Endothelial cell (in vitro differentiated cells): Measurements from ENCODE around the gene BST1. TPM values are rescaled to one million over a fixed set of nuclear protein-coding genes. Genes with fewer than 3 reads are reported as not detected.
A peak's percentile ranks its signal among the peaks of the same experiment; 100 is the strongest.

Experiments used
- DNase-seq: peaks from one replicate; pipeline ENCODE4 v3.0.0; 2021; ENCODE audit warnings: low spot score
- H3K27ac Mint-ChIP-seq: one replicate; pipeline ENCODE4 v1.8.0; 2021; ENCODE audit warnings: mixed read lengths, inconsistent platforms; ENCODE audit not compliant: unreplicated experiment
- H3K27me3 Mint-ChIP-seq: one replicate; pipeline ENCODE4 v1.8.0; 2021; ENCODE audit warnings: mild to moderate bottlenecking, moderate library complexity, mixed read lengths, inconsistent platforms; ENCODE audit not compliant: unreplicated experiment
- H3K36me3 Mint-ChIP-seq: one replicate; pipeline ENCODE4 v1.8.0; 2021; ENCODE audit warnings: mild to moderate bottlenecking, low read depth, mixed read lengths, inconsistent platforms; ENCODE audit not compliant: unreplicated experiment
- H3K4me1 Mint-ChIP-seq: one replicate; pipeline ENCODE4 v1.8.0; 2021; ENCODE audit warnings: mild to moderate bottlenecking, mixed read lengths, inconsistent platforms; ENCODE audit not compliant: unreplicated experiment
- H3K4me3 Mint-ChIP-seq: one replicate; pipeline ENCODE4 v1.8.0; 2021; ENCODE audit warnings: mild to moderate bottlenecking, mixed read lengths, inconsistent platforms; ENCODE audit not compliant: unreplicated experiment
- H3K9me3 Mint-ChIP-seq: one replicate; pipeline ENCODE4 v1.8.0; 2021; ENCODE audit warnings: mixed read lengths, inconsistent platforms; ENCODE audit not compliant: unreplicated experiment
- CTCF ChIP-seq: fragments of 200-600 bp; sonication (generic); IDR thresholded peaks from one replicate; pipeline ENCODE4 v1.5.0; 2021; ENCODE audit warnings: antibody characterized with exemption; ENCODE audit not compliant: unreplicated experiment
- total RNA-seq: library from RNA; stranded (reverse); fragmentation: NEBNext Ultra II Directional; extraction: Animal tissue kit (Norgen Biotek cat#: 25700); gene quantifications from one replicate; pipeline ENCODE4 v1.2.1, GENCODE V29; 2021; ENCODE audit not compliant: unreplicated experiment

The BST1 gene
- total RNA-seq, 1 donor from 2014 or later, result 12.6 TPM

- peak; percentile 100 for DNase-seq
- TF ChIP-seq CTCF, result no peak
- H3K9me3 Mint-ChIP-seq, result no peaks in the 10 kb centered on the region
- H3K27me3 Mint-ChIP-seq, result peaks cover 8% of the 10 kb centered on the region
- peak within 1 kb of the TSS; percentile 99 for H3K4me3 Mint-ChIP-seq
- H3K27ac Mint-ChIP-seq, result peak within 1 kb of the TSS; percentile 100
- H3K4me1 Mint-ChIP-seq, result peaks cover 32% of the 10 kb centered on the region
- peaks cover 10% of the 10 kb centered on the region for H3K36me3 Mint-ChIP-seq
Observed at GRCh38 chr4:15681372-15682241, 21.3 kb upstream of the BST1 start, which contains the start of gene FAM200B. Gene FAM200B (plus strand): TSS chr4:15681827. CDS start chr4:15686978, 5,151 bp downstream.

GRCh38 chr4:15682242-15683142, 20.4 kb upstream of the BST1 start:
- peaks cover 8% of the 10 kb centered on the region for H3K27me3 Mint-ChIP-seq
- peaks cover 32% of the 10 kb centered on the region for H3K4me1 Mint-ChIP-seq
- peak overlapping the region; percentile 99 for H3K4me3 Mint-ChIP-seq
- H3K36me3 Mint-ChIP-seq, result peaks cover 12% of the 10 kb centered on the region
- peak overlapping the region; percentile 100 for H3K27ac Mint-ChIP-seq
- H3K9me3 Mint-ChIP-seq, result no peaks in the 10 kb centered on the region
- TF ChIP-seq CTCF, result no peak
- no peak for DNase-seq

GRCh38 chr4:15683143-15683495, 19.7 kb upstream of the BST1 start:
- Mint-ChIP-seq H3K27ac (peak overlapping the region; percentile 100), H3K9me3 (no peaks in the 10 kb centered on the region), H3K4me3 (peak overlapping the region; percentile 99), H3K4me1 (peaks cover 30% of the 10 kb centered on the region), H3K27me3 (peaks cover 8% of the 10 kb centered on the region), H3K36me3 (peaks cover 12% of the 10 kb centered on the region)
- no peak for TF ChIP-seq CTCF
- no peak for DNase-seq

- H3K9me3 Mint-ChIP-seq, result no peaks in the 10 kb centered on the region
- no peak for TF ChIP-seq CTCF
- H3K27ac Mint-ChIP-seq, result no peak overlapping the region
- H3K4me1 Mint-ChIP-seq, result peaks cover 30% of the 10 kb centered on the region
- H3K4me3 Mint-ChIP-seq, result no peak overlapping the region
- peaks cover 12% of the 10 kb centered on the region for H3K36me3 Mint-ChIP-seq
- peaks cover 8% of the 10 kb centered on the region for H3K27me3 Mint-ChIP-seq
- no peak for DNase-seq
Observed at GRCh38 chr4:15684498-15684897, 18.4 kb upstream of the BST1 start.
